Hippocampal formation (tissue), 2 donors: ENCODE measurements around the gene SLMAP.

Source experiments
- DNase-seq, 2 donors: peaks; one replicate each; lab custom pipeline; 2025; lab: John Stamatoyannopoulos, UW

Gene SLMAP, protein sequence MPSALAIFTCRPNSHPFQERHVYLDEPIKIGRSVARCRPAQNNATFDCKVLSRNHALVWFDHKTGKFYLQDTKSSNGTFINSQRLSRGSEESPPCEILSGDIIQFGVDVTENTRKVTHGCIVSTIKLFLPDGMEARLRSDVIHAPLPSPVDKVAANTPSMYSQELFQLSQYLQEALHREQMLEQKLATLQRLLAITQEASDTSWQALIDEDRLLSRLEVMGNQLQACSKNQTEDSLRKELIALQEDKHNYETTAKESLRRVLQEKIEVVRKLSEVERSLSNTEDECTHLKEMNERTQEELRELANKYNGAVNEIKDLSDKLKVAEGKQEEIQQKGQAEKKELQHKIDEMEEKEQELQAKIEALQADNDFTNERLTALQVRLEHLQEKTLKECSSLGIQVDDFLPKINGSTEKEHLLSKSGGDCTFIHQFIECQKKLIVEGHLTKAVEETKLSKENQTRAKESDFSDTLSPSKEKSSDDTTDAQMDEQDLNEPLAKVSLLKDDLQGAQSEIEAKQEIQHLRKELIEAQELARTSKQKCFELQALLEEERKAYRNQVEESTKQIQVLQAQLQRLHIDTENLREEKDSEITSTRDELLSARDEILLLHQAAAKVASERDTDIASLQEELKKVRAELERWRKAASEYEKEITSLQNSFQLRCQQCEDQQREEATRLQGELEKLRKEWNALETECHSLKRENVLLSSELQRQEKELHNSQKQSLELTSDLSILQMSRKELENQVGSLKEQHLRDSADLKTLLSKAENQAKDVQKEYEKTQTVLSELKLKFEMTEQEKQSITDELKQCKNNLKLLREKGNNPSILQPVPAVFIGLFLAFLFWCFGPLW

DNA sequence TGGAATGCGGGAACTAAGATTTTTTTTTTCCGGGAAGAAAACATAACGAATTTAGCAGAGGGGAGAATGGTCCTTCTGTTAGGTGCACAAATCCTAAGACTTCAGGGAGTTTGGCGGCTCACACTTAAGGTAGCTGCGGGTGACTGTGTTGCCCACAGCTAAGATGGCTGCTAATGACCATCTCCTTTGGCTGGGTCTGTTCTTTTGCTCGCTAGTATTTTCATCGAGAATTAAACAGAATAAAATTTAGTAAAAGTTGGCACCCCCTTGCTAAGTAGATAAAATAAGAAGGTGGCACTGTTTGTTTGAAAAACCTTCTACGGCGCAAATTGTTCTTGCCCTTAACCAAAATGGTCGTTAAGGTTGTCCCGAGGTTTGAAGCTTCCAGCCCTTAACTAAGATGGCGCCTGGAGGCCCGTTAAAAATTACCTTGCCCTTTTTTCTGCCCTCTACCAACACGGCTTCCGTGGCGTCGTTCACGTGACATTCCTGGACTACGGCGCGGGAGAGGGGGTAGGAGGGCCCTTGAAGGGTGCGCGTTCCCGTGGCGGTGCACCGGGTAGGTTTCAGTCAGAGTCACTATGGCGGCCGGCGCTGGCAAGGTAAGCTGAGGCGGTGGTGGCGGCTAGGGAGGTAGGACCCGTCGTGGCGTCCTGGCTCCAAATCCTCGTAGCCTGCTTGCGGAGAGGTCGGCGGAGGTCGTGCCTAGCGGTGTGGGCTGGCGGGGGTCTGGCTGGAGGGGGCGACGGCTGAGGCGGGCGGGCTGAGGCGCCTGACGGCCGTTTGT, at the start of gene SLMAP:
SLMAP (plus strand) TSS at position 569 of the 787 bp plus-strand sequence. CDS start 1,343 bp downstream, outside the sequence.
- DNase-seq, result peak; percentile 95 to 98

DNA sequence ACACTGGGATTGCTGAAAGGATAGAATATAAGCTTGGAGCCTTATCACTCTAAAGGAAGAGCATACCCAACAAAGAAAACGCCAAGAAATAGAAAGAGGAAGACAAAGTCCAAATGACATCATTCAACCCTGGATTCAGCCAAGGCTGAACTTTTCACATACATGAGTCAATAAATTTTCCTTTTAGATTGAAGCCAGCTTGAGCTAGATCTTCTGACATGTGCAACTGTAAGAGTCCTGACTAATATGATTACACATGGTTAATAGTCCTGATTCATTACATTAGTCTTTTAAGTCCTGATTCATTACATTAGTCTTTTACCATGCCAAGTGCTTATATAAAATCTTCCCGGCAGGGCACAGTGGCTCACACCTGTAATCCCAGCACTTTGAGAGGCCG, 49.6 kb upstream of the SLMAP start:
- no peak for DNase-seq

DNA sequence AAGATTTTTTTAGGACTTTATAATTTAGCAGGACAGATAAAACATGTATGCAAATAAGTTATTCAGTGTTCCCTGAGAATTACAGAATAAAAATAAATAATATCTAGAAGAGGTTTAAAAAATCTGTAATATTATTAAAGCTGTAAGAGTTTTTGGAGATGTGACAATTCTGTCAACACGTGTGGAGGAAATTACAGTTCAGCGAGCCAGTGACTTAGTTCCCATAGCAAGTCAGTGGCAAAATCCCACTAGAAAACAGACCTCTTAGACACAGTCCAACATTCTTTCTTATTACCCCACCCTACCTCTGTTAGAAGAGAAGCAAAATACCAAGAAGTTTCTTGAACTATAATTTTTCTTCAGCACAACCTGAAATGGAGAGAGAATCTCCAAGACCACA, 47.1 kb upstream of the SLMAP start:
- no peak for DNase-seq

DNA sequence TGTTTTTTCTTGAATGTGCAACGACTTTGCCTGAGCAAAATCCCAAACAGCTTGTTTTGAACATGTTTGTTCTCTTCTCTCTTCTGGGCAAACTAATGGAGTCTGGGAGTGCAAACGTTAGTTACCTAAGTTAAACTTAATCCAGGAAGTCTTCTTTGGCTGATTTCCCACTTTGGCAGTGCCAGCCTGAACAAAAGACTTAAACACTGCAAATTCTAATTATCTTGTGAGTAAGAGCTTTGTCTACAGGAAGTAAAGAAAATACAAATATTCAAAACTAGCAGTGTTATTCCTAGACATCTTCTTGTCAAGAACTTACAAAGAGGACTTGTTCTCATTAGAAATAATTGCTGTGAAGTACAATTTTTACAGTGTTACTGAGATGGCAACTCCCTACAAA, 46.5 kb upstream of the SLMAP start:
- DNase-seq, result no peak

GRCh38 chr3:57715686-57716085, 40.4 kb upstream of the SLMAP start:
- DNase-seq, result no peak

DNA sequence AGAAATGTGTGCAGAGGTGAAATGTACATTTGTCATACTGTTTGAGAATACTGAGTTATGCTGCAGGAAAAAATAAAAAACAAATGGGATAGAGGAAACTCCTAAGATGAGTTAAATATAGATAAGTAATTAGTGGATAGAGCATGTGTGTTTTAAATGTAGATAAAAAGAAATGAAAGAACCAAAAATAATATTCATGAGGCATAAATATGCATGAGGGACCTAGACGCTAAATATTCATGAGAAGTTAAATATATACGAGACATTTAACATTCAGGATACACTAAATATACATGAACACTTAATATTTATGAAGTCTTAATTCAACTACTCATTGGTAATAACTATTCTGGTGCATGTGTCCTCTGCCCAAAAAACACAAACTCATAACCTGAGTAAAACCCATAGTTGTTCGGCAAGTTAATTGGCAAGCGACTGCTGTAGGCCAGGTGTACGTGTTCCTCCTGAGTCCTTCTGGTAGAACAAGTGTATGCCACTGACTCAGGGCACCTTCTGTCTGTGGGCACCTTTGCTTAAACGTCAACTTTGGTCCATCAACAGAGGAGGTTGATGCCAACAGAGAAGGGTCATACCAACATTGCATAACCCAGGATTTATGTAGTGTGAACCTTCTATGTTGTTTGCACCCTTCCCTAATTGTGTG, 38.8 kb upstream of the SLMAP start:
- DNase-seq, result no peak

GRCh38 chr3:57718118-57718517, 38.0 kb upstream of the SLMAP start:
- no peak for DNase-seq

GRCh38 chr3:57726397-57726796, 29.7 kb upstream of the SLMAP start:
- DNase-seq, result no peak

GRCh38 chr3:57727106-57727505, 29.0 kb upstream of the SLMAP start:
- DNase-seq, result no peak

- no peak for DNase-seq
Observed at GRCh38 chr3:57729334-57730045, 26.6 kb upstream of the SLMAP start.

GRCh38 chr3:57730682-57731081, 25.4 kb upstream of the SLMAP start:
- no peak for DNase-seq

DNA sequence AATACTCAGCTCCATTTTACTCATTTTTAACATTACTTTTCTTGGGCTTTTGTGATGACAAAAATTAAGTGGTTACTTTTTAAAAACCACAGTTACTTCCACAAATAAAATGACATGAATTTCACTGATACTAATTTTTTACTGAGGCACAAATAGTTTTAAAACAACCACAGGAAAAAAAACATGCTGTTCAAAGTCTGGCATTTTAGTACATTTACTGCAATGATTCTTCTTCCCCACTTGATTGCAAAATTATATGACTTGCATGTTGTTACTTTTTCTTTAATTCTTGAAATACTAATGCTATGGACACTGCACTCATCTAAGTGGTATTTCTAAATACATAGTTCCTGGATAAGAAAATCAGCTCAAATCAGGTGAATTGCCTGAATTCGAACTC, 24.8 kb upstream of the SLMAP start:
- no peak for DNase-seq

DNA sequence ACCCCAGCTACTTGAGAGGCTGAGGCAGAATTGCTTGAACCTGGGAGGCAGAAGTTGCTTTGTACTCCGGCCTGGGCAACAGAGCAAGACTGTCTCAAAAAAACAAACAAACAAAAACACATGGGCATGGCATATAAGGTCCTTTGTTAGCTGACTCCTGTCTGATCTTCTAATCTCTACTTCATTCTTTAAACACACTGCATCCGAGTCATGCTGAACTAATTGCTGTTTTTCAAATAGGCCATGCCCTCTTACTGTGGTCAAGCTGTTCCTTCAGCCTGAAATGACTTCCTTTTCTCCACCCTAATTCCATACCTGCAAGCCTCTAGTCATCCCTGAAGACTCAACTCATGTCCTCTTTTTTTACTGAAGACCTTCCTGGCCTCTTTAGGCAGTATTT, 22.3 kb upstream of the SLMAP start:
- no peak for DNase-seq

DNA sequence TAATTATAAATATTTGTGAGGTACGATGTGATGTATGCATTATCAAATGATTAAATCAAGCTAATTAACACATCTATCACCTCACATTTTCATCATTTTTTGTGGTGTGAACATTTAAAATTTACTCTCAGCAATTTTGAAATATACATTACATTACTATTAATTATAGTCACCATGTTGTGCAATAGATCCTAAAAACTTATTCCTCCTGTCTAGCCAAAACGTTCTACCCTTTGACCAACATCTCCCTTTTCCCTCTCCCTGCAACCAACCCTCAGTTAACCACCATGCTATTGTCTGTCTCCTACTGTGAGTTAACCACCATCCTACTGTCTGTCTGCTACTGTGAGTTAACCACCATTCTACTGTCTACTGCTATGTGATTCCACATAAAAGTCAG, 20.7 kb upstream of the SLMAP start:
- no peak for DNase-seq

DNA sequence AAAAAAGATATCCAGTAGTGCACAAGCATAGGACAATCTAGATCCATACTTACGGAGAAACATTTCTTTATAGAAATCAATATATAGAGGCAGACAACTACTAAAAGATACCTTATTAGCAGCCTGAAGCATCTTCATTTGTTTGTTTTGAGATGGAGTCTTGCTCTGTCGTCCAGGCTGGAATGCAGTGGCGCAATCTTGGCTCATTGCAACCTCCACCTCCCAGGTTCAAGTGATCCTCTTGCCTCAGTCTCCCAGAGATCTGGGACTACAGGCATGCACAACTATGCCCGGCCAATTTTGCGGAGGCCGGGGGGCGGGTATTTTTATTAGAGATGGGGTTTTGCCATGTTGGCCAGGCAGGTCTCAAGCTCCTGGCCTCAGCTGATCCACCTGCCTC, 18.3 kb upstream of the SLMAP start:
- no peak for DNase-seq

GRCh38 chr3:57738391-57738790, 17.7 kb upstream of the SLMAP start:
- DNase-seq, result no peak

DNA sequence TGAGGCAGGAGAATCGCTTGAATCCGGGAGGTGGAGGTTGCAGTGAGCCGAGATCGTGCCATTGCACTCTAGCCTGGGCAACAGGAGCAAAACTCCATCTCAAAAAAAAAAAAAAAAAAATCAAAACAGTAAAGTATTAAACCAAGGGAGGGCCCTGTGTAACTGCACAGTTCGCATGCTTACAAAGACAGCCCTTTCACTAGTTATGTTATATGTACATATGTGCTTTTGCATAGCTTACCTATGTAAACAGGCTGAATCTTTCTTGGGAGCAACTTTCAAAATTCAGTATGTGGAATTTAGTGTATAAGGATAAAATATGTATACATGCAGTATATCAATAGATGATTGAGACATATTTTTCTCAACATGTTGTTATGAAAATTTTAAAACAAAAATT, 16.1 kb upstream of the SLMAP start:
- DNase-seq, result no peak

DNA sequence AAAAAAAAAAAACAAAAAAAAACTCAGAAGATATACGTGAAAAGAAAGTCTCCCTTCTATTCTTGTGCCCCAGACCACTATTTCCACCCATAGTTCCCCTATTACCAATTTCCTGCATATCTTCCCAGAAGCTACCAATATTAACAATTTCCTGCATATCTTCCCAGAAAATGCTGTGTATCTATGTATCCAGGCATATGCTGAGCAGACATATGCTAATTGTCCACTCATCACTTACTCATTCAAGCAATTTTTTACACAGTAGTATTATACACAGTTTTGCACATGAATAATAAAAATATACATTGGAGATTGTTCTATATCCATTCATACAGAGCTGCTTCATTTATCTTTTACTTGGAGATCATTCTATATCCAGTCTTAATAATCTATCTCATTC, 12.6 kb upstream of the SLMAP start:
- no peak for DNase-seq

DNA sequence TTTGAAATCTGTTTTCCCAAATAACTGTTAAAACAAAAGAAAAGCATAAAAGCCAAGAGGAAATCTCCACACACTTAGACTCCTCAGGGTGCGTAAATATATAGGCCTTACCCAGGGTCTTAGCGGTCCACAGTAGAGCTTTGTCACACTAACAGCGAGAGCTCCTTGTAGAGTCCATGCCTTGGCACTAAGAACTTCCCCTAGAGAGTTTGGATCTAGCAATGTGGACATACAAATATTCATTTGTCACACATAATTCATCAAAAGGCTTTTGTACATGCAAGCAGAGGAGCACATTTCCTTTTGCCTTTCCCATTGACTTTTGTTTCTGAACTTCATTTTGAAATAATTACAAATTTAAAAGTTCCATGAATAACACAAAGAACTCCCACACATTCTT, 11.0 kb upstream of the SLMAP start:
- no peak for DNase-seq

DNA sequence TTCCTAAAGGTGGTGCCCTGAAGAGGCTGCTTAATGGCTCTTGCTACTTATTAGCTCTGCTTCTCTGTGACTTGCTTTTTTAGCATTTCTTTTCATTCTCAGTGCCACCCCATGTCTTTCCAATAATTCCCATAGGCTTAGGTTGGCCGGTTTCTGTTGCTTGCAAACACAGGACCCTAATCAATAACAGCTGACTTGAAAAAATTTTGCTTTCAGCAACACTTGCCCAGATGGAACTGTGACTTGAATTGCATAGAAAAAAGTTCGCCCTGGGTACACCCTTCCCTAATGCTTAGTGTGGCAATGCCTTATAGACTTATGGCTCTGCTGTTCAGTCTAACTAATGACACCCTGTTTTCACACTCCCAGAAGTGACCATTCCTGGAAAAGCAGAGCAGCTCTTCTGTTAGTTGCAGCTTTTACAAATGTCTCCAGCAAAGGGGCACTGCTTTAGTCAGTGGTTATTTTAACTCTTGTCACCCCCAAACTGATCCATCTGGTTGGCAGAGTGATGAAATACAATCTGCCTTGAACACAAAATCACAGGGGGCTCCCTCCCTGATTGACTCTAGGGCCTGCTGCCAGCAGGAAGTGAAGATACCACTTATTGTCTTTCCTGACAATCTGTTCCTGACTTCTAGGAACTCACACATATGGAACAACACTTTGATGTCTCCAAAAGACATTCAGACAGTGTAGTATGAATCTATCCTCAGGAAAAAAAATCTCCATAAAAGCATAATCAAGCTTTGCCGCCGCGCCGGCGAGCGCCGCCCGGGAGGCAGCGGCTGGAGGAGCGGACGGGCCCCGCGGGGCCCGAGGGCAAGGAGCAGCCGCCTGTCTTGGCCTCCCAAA, 9.7 kb upstream of the SLMAP start:
- DNase-seq, result no peak
